Right lobe of liver (tissue), 6 donors: ENCODE data around the gene LMBR1. TPM values are rescaled to one million over a fixed set of nuclear protein-coding genes. Genes with fewer than 3 reads are reported as not detected.
A peak's percentile ranks its signal among the peaks of the same experiment; 100 is the strongest.
"Not testable (repeated sequence)": the region's sequence is repeated elsewhere in the genome, so short reads cannot be mapped to it uniquely, and the experiment has no call there.

Source experiments
- ATAC-seq, 4 donors: fragments of 200-7000 bp; cut with Tn5 transposase; one replicate each; pipeline ENCODE4 v1.9.1; 2020; ENCODE audit warnings: mild to moderate bottlenecking in 4 of 4, moderate library complexity in 4 of 4
- DNase-seq, 3 donors: peaks; one replicate each; pipeline ENCODE4 v3.0.0-alpha.2; 2020
- H3K27ac ChIP-seq, 3 donors: fragments of 200-600 bp; one replicate each; pipeline ENCODE4 v1.8.0; 2022
- H3K27me3 ChIP-seq, 2 donors: fragments of 200-600 bp; one replicate each; pipeline ENCODE4 v1.8.0; 2022
- H3K36me3 ChIP-seq, 4 donors: fragments of 200-600 bp; sonication (generic) in 1 of 4; one replicate each; pipeline versions ENCODE4 v1.5.1 to v1.8.0; 2017 to 2022; ENCODE audit warnings: control low read depth in 1 of 4
- H3K4me1 ChIP-seq, 4 donors: fragments of 200-600 bp; sonication (generic) in 1 of 4; one replicate each; pipeline versions ENCODE4 v1.5.1 to v1.8.0; 2017 to 2022; ENCODE audit warnings: control low read depth in 1 of 4
- H3K4me3 ChIP-seq, 3 donors: fragments of 200-600 bp; one replicate each; pipeline ENCODE4 v1.8.0; 2022
- H3K9me3 ChIP-seq, 4 donors: fragments of 200-600 bp; sonication (generic) in 1 of 4; one replicate each; pipeline versions ENCODE4 v1.5.1 to v1.8.0; 2017 to 2022; ENCODE audit warnings: control low read depth in 1 of 4
- POLR2A ChIP-seq: fragments of 450-650 bp; IDR thresholded peaks from one replicate; pipeline ENCODE4 v1.6.1; 2017; ENCODE audit warnings: antibody characterized with exemption, mild to moderate bottlenecking
- WGBS: methylation state at CpG from one replicate; pipeline ENCODE4 v1.1.6; 2018; ENCODE audit warnings: low coverage, low lambda C conversion rate; ENCODE audit not compliant: insufficient coverage; ENCODE audit errors: missing lambda C conversion rate; 5-methylcytosine and 5-hydroxymethylcytosine counted together
- intact Hi-C, 2 donors: fragments of 100-400 bp; cut with DNase I; formaldehyde crosslinking; loops; one replicate each; pipeline versions ENCODE4 v1.11.2 to v1.14.1; 2022
- total RNA-seq, 6 experiments: library from RNA; depleted of rRNA in 2 of 6; stranded (reverse); fragments of >200 nt in 2 of 6; fragmentation: NEBNext Ultra II Directional in 3 of 6; extraction: Animal tissue kit (Norgen Biotek cat#: 25700) in 3 of 6; gene quantifications; one replicate each; pipeline versions ENCODE4 v1.1.0 to v1.2.4, GENCODE V29; 2016 to 2023
- TF ChIP-seq, protein P1 (sequence below), 4 donors: fragments of 200-600 bp in 3 of 4; fragments of 450-650 bp in 1 of 4; IDR thresholded peaks; one replicate each; pipeline versions ENCODE4 v1.5.1 to v1.8.0; 2016 to 2022; ENCODE audit warnings: antibody characterized with exemption in 4 of 4, mild to moderate bottlenecking in 2 of 4
- donor health status: DM: no; HTN: yes; CAD: no.
- donor health status: DM: no; HTN: no; CAD: no.
- donor health status: DM: no; HTN: no; CAD: no.
- donor health status: DM: no; HTN: yes; CAD: no.
- donor health status: DM: no; HTN: yes; CAD: no.

The LMBR1 gene
- total RNA-seq, 6 experiments from 2014 or later = 25.1 to 34.5 (median 31.7) TPM

DNA sequence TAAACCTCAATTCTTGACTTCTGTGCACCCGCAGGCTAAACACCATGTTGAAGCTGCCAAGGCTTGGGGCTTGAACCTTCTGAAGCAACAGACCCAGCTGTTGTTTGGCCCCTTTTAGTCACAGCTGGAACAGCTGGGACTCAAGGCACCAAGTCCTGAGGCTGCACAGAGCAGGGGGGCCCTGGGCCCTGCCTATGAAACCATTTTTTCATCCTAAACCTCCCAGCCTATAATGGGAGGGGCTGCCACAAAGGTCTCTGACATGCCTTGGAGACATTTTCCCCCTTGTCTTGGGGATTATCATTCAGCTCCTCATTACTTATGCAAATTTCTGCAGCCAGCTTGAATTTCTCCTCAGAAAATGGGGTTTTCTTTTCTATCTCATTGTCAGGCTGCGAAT, 31.8 kb downstream of the LMBR1 start:
- H3K4me1 ChIP-seq = no peaks in the 10 kb centered on the region
- WGBS = 100% methylated on average over 1 of the region's 2 CpGs
- intact Hi-C loops = no loop called here
- H3K36me3 ChIP-seq = no peaks in the 10 kb centered on the region
- DNase-seq (no peak), ATAC-seq (no peak)
- no peaks in the 10 kb centered on the region for H3K9me3 ChIP-seq
- no peaks in the 10 kb centered on the region for H3K27me3 ChIP-seq
- no peak overlapping the region for H3K27ac ChIP-seq
- TF ChIP-seq, protein P1, sequence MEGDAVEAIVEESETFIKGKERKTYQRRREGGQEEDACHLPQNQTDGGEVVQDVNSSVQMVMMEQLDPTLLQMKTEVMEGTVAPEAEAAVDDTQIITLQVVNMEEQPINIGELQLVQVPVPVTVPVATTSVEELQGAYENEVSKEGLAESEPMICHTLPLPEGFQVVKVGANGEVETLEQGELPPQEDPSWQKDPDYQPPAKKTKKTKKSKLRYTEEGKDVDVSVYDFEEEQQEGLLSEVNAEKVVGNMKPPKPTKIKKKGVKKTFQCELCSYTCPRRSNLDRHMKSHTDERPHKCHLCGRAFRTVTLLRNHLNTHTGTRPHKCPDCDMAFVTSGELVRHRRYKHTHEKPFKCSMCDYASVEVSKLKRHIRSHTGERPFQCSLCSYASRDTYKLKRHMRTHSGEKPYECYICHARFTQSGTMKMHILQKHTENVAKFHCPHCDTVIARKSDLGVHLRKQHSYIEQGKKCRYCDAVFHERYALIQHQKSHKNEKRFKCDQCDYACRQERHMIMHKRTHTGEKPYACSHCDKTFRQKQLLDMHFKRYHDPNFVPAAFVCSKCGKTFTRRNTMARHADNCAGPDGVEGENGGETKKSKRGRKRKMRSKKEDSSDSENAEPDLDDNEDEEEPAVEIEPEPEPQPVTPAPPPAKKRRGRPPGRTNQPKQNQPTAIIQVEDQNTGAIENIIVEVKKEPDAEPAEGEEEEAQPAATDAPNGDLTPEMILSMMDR (IDR thresholded peaks at IDR 0.05) = no peak
- no peak for TF ChIP-seq POLR2A
- H3K4me3 ChIP-seq = no peak overlapping the region

DNA sequence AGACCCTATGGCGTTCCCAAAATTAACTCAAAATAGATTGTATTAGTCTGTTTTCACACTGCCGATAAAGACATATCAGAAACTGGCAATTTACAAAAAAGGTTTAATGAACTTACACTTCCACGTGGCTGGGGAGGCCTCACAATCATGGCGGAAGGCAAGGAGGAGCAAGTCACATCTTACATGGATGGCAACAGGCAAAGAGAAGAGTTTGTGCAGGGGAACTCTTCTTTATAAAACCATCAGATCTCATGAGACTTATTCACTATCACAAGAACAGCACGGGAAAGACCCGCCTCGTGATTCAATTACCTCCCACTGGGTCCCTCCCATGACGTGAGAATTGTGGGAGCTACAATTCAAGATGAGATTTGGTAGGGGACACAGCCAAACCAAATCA, 32.9 kb downstream of the LMBR1 start:
- 85% methylated on average over 5 of the region's 8 CpGs for WGBS
- H3K4me1 ChIP-seq, ATAC-seq, H3K4me3 ChIP-seq, H3K27ac ChIP-seq, intact Hi-C loops, H3K27me3 ChIP-seq, DNase-seq, H3K9me3 ChIP-seq, H3K36me3 ChIP-seq: not testable (repeated sequence)

DNA sequence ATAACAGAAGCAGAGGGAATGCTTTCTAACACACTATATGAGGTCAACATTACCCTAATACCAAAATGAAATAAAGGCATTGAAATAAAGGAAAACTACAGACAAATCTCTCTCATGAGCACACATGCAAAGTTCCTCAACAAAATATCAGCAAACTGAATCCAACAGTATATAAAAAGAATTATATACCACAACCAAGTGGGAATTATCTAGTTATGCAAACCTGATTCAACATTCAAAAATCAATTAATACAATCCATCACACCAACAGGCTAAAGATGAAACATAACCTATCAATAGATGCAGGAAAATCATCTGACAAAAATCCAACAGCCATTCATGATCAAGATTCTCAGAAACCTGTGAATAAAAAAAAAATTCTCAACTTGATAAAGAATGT, 34.5 kb downstream of the LMBR1 start:
- peak overlapping the region; percentile 10 to 60 (median 18) for H3K27ac ChIP-seq
- no peaks in the 10 kb centered on the region for H3K4me1 ChIP-seq
- ATAC-seq (no peak), DNase-seq (no peak)
- TF ChIP-seq, protein P1 (IDR thresholded peaks at IDR 0.05) = no peak
- no peak for TF ChIP-seq POLR2A
- no peaks in the 10 kb centered on the region for H3K36me3 ChIP-seq
- intact Hi-C loops = no loop called here
- no peaks in the 10 kb centered on the region for H3K27me3 ChIP-seq
- peak overlapping the region in 2 of 3 donors; percentile 5 to 19 for H3K4me3 ChIP-seq
- H3K9me3 ChIP-seq = no peaks in the 10 kb centered on the region

DNA sequence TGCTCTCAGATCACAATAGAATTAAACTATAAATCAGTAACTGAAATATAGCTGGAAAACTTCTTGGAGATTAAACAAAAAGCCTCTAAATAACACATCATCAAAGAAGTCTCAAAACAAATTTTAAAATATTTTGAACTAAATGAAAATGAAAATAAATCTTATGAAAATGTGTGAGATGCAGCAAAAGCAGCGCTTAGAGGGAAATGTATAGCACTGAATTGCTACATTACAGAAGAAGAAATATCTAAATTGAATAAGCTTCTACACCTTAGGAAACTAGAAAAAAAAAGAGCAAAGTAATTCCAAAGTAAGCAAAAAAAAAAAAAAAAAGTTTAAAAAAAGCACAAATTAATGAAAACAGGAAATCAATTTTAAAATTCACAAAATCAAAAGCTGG, 35.2 kb downstream of the LMBR1 start:
- intact Hi-C loops = no loop called here
- no peak for ATAC-seq
- Histone ChIP-seq H3K9me3 (no peaks in the 10 kb centered on the region), H3K27ac (no peak overlapping the region), H3K4me1 (no peaks in the 10 kb centered on the region), H3K27me3 (no peaks in the 10 kb centered on the region), H3K4me3 (peak overlapping the region in 1 of 3 donors; percentile 7), H3K36me3 (no peaks in the 10 kb centered on the region)
- WGBS = 91% methylated on average over 1 of the region's 1 CpG
- no peak for DNase-seq
- no peak for TF ChIP-seq POLR2A
- TF ChIP-seq, protein P1 (IDR thresholded peaks at IDR 0.05) = no peak

DNA sequence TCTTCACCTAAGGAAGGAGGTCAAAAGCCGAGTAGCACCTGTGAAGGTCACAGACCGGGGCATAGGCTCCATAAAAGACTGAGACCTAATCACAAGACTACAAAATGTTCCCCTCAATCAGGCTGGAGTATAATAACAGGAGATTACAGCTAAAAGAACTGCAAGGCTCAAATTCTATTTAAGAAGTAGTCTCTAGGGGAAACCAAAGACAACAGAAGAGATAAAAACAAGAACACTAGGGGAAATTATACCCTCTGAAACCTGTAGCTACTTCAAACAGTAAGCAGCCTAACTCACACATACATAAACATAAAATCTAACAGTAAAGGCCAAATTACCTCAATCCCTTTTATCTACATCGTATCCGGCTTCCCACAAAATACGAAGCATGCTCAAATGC, 38.3 kb downstream of the LMBR1 start:
- TF ChIP-seq, protein P1 (IDR thresholded peaks at IDR 0.05) = no peak
- TF ChIP-seq POLR2A = no peak
- Histone ChIP-seq H3K36me3 (no peaks in the 10 kb centered on the region), H3K4me1 (no peaks in the 10 kb centered on the region), H3K27ac (no peak overlapping the region), H3K4me3 (no peak overlapping the region), H3K9me3 (no peaks in the 10 kb centered on the region), H3K27me3 (no peaks in the 10 kb centered on the region)
- ATAC-seq = no peak
- no peak for DNase-seq
- 100% methylated on average over 5 of the region's 5 CpGs for WGBS
- intact Hi-C loops = no loop called here
